GM19455 (cell line): Measurements from ENCODE around the gene FGF7.
"Not testable (repeated sequence)": the region's sequence is repeated elsewhere in the genome, so short reads cannot be mapped to it uniquely, and the experiment has no call there.

Experiments used
- ATAC-seq: cut with Tn5 transposase; IDR thresholded peaks from one replicate; pipeline ENCODE4 v1.9.1; 2021; ENCODE audit not compliant: unreplicated experiment

The FGF7 gene, protein sequence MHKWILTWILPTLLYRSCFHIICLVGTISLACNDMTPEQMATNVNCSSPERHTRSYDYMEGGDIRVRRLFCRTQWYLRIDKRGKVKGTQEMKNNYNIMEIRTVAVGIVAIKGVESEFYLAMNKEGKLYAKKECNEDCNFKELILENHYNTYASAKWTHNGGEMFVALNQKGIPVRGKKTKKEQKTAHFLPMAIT

DNA sequence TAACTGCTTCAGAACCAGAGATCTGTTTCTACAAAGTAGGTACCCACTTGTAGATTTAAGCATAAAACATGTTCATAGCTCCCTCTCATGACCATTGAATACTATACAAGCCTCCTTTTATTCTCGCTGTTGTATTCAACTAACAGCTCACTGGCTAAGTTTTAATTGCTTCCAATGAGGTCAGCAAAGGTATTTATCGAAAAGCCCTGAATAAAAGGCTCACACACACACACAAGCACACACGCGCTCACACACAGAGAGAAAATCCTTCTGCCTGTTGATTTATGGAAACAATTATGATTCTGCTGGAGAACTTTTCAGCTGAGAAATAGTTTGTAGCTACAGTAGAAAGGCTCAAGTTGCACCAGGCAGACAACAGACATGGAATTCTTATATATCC is at the start of gene FGF7:
TSS of gene FGF7 (plus strand) at position 222 of the 400 bp plus-strand sequence. CDS start 1,056 bp downstream, outside the sequence.
- ATAC-seq, result no peak

- ATAC-seq, result no peak
Measured at GRCh38 chr15:49379996-49380395, 43.0 kb upstream of the FGF7 start.

GRCh38 chr15:49380912-49381311 is 42.1 kb upstream of the FGF7 start:
- no peak for ATAC-seq

DNA sequence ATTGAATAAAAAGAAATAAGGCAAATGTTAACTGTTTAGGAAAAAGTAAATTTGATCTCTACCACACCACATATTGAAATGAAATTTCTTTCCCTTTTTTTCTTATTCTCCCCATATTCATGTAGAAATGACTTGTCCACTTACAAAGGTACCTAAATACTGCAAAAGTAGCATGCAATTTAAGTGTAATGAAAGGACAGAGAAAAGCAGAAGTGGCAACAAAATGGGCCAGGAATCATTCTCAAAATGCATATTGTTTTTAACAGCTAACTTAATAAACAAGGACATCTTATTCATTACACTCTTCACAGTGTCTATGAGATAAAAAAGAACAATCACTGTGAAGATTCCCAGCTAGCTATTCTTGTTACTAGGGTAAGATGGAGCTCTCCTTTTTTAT is 40.6 kb upstream of the FGF7 start:
- ATAC-seq, result no peak

GRCh38 chr15:49383266-49383665 is 39.8 kb upstream of the FGF7 start:
- ATAC-seq, result no peak

GRCh38 chr15:49387471-49387870 is 35.6 kb upstream of the FGF7 start:
- no peak for ATAC-seq

- not testable (repeated sequence) for ATAC-seq
Measured at GRCh38 chr15:49402515-49403296, 20.3 kb upstream of the FGF7 start.

- ATAC-seq, result no peak
Measured at GRCh38 chr15:49406352-49407118, 16.5 kb upstream of the FGF7 start.

DNA sequence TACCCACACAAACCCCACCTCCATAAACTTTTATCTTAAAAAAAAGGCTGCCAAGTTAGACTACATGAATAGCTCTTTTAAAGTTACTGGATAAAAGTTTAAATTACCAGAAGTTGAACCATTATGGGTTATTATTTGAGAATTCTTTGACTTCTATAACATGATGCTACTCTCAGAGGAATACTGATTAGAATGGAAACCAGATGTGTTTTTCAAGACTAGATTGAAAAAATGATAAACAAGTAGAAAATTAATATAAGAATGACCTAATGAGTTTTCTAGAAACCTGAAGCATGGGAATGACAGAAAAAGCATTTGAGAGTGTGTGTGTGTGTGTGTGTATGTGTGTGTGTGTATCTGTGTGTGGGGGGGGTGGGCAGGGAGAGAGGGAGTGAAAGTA is 12.4 kb upstream of the FGF7 start:
- ATAC-seq, result no peak

GRCh38 chr15:49412797-49413196 is 10.2 kb upstream of the FGF7 start:
- no peak for ATAC-seq

- no peak for ATAC-seq
Measured at GRCh38 chr15:49415149-49415548, 7.9 kb upstream of the FGF7 start.

DNA sequence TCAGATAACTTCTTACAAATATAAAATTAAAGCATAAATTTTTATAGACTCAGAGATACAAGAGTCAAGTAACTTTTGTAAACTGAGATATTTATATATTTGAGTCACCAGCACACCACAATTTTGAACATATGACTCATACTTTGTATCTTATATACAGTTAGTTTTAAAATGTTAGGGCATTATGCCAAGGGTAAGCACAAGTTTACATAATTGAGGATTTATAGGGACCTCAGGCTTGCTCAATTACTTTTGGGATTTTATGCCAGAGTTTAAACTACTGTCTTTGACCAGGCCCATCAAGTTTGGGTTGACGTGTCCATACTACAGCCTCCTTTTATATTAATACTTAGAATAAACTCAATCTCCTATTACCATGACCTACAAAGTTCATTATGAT is 7.4 kb upstream of the FGF7 start:
- no peak for ATAC-seq

- ATAC-seq, result no peak
Measured at GRCh38 chr15:49418811-49419210, 4.2 kb upstream of the FGF7 start.

DNA sequence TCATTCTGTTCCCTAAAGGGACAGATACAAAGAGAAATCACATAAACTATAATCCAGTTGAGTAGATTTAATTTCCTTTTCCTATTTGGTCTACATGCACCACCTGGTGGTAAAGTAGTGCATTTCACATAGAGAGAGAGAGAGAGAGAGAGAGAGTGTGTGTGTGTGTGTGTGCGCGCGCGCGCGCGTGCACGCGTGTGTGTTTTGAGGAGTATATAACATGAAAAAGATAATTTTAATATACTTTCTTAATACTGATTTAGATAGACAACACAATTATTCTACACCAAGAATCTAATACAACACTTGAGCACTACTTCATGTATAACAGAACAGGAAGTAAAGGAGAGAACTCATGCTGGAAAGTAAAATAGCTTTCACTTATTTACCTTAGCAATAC is 1.1 kb upstream of the FGF7 start:
- peak; percentile 64 for ATAC-seq

DNA sequence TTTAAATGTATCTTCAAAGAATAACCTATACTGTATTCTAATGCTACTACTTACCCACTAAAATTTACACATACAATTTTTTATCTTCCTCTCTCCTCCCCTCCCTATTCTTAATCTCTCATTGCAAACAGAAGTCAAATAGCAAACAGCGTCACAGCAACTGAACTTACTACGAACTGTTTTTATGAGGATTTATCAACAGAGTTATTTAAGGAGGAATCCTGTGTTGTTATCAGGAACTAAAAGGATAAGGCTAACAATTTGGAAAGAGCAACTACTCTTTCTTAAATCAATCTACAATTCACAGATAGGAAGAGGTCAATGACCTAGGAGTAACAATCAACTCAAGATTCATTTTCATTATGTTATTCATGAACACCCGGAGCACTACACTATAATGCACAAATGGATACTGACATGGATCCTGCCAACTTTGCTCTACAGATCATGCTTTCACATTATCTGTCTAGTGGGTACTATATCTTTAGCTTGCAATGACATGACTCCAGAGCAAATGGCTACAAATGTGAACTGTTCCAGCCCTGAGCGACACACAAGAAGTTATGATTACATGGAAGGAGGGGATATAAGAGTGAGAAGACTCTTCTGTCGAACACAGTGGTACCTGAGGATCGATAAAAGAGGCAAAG is 984 bp downstream of the FGF7 start:
- ATAC-seq, result no peak

DNA sequence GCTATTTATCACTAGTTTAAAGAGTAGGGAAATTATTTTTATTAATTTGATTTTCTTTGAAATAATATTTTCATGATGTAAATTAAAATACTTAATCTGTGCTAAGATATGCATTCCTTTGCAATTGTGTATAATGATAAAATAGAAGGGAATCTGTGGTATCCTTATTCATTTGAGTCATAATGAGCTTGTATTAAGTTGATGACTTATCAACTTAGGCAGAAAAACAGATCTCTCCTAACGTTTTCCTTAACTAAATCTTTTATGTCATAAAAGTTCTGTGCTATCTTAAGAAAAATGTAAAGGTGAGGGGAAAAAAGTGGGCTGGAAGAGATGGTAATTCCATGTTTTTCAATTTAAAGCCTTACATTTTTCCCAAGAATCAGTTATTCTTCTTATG is 1.9 kb downstream of the FGF7 start:
- no peak for ATAC-seq

GRCh38 chr15:49427372-49427771 is 4.3 kb downstream of the FGF7 start:
- ATAC-seq, result no peak

DNA sequence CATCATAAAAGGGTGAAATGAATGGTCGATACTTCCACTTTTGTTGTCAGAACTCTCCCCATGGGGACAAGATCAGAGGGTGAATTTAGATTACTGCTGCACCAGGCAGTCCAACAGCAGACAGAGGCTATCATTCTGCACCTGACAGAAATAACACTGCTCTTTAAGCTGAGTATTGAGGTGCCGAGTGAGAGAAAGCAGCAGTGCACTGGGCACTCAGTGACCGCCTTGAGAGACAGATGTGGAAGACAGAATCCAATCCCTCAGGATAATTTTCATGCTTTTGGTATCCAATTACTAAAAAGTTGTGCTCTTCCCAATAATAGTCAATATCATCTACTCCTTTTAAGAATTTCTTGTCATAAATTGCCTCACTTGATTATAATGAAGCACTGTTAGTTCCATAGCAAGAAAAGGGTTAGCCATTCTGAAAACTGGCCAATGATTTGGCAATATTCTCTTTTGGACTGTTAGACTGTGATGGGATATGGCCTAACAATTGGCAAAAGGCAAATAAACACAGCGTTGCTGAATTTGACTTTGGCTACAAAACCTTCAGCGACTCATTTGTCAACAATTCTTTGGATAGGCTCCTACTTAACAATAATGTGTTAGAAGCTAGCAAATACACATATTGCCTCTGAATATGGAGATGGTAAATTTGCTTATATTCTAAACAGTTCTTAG is 5.5 kb downstream of the FGF7 start:
- ATAC-seq, result no peak

DNA sequence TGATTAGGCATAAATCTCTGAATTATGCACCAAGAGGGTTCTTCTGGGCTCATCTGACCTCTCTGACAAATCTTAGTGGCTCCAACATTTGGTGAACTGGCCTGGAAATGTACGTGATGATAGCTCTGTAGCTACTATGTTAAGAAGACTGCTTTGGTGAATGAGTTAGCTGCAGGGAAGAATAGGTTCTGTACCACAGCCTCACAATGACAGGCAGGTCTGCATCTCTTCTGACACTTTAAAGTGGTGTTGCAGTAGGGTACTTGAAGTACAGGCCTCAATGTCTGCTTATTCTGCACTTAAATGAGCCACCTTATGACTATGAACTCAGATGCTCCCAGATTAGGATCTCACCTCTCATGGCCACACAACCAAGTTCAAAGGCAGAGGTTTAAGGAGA is 7.0 kb downstream of the FGF7 start:
- no peak for ATAC-seq

DNA sequence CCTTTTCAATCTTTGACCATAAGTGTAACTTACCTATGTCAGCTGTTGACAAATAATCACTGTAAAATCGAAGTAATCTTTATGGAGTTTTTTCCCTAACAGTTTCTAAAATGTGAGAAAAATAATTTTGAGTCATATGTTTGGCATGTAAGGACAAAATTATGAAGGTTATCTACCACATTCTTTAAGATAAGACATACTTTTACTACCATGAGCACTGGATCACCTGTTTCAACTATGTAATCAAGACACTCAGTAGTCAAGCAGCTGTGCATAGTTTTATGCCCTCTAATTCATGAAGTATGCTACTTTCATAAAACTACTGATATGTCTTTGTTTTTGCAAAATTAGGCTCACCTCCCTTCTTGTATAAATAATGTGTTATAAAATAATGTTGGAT is 12.1 kb downstream of the FGF7 start:
- no peak for ATAC-seq

GRCh38 chr15:49436751-49437150 is 13.7 kb downstream of the FGF7 start:
- ATAC-seq, result no peak
